ENCODE measurements around the gene CWC25.

GRCh38 chr17:38761612-38762011, 63.5 kb downstream of the CWC25 start:
- peak; percentile 59 for TF ChIP-seq CTCF (IDR thresholded peaks at IDR 0.05)
- TF ChIP-seq TAF1 (IDR thresholded peaks at IDR 0.05; ENCODE audit: borderline replicate concordance, low read depth, low read length): no peak
- TF ChIP-seq ELF1 (IDR thresholded peaks at IDR 0.05): no peak
- TF ChIP-seq ZBTB33 (IDR thresholded peaks at IDR 0.05; ENCODE audit: borderline replicate concordance, low read depth): no peak
- TF ChIP-seq, protein P1, sequence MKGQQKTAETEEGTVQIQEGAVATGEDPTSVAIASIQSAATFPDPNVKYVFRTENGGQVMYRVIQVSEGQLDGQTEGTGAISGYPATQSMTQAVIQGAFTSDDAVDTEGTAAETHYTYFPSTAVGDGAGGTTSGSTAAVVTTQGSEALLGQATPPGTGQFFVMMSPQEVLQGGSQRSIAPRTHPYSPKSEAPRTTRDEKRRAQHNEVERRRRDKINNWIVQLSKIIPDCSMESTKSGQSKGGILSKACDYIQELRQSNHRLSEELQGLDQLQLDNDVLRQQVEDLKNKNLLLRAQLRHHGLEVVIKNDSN (IDR thresholded peaks at IDR 0.05; ENCODE audit: borderline replicate concordance, low read depth): no peak
- TF ChIP-seq MXI1 (IDR thresholded peaks at IDR 0.05; ENCODE audit: low read depth, low read length): no peak
- TF ChIP-seq POLR2AphosphoS5 (IDR thresholded peaks at IDR 0.05; ENCODE audit: low read depth, low read length): no peak
- no peak for TF ChIP-seq FOXJ3 (CRISPR knock-in tag; IDR thresholded peaks at IDR 0.05)
- TF ChIP-seq EP300 (IDR thresholded peaks at IDR 0.05; ENCODE audit: borderline replicate concordance in 1 of 2, low read depth in 1 of 2, low read length in 1 of 2): no peak
- no peak for TF ChIP-seq EZH2phosphoT487 (IDR thresholded peaks at IDR 0.05; ENCODE audit: borderline replicate concordance, low read depth)
- no peak for TF ChIP-seq GABPA (IDR thresholded peaks at IDR 0.05; ENCODE audit: low read depth)

Data from SK-N-SH (cell line).